Activated naive CD8-positive, alpha-beta T cell treated with anti-CD3 and anti-CD28 coated beads, Interleukin-2, amount 50 U/mL, for 24 hours (primary cell): ENCODE measurements around the gene EMC9.
A peak's percentile ranks its signal among the peaks of the same experiment; 100 is the strongest.

Experiments used
- ATAC-seq: fragments of 150-1000 bp; cut with Tn5 transposase; one replicate; pipeline ENCODE4 v1.10.0; 2021
- DNase-seq: peaks from one replicate; pipeline ENCODE4 v3.0.0; 2021
- H3K27ac Mint-ChIP-seq: one replicate; pipeline ENCODE4 v1.8.0; 2021; ENCODE audit warnings: mild to moderate bottlenecking, mixed read lengths
- H3K27me3 Mint-ChIP-seq: one replicate; pipeline ENCODE4 v1.8.0; 2021; ENCODE audit warnings: mixed read lengths
- H3K36me3 Mint-ChIP-seq: one replicate; pipeline ENCODE4 v1.8.0; 2021; ENCODE audit warnings: low read depth, mixed read lengths
- H3K4me1 Mint-ChIP-seq: one replicate; pipeline ENCODE4 v1.8.0; 2021; ENCODE audit warnings: mixed read lengths
- H3K4me3 Mint-ChIP-seq: one replicate; pipeline ENCODE4 v1.8.0; 2021; ENCODE audit warnings: mild to moderate bottlenecking, moderate library complexity, mixed read lengths
- H3K9me3 Mint-ChIP-seq: one replicate; pipeline ENCODE4 v1.8.0; 2021; ENCODE audit warnings: mixed read lengths

EMC9 gene

GRCh38 chr14:24141097-24141880, at the start of gene EMC9:
Gene EMC9 (minus strand): TSS chr14:24141591. CDS start chr14:24141304, 287 bp downstream.
- Mint-ChIP-seq H3K27me3 (peaks cover 2% of the 10 kb centered on the region), H3K27ac (peak within 1 kb of the TSS; percentile 93), H3K4me1 (peaks cover 83% of the 10 kb centered on the region), H3K4me3 (peak within 1 kb of the TSS; percentile 98), H3K9me3 (no peaks in the 10 kb centered on the region), H3K36me3 (peaks cover 76% of the 10 kb centered on the region)
- peak; percentile 99 for DNase-seq
- ATAC-seq, result peak; percentile 86

- Mint-ChIP-seq H3K27ac (no peak overlapping the region), H3K9me3 (no peaks in the 10 kb centered on the region), H3K4me1 (peaks cover 50% of the 10 kb centered on the region), H3K27me3 (no peaks in the 10 kb centered on the region), H3K4me3 (no peak overlapping the region), H3K36me3 (peaks cover 45% of the 10 kb centered on the region)
- no peak for ATAC-seq
- no peak for DNase-seq
These were observed 49.0 kb upstream of the EMC9 start for GRCh38 chr14:24190416-24190815.

GRCh38 chr14:24189460-24189859, 48.1 kb upstream of the EMC9 start:
- H3K9me3 Mint-ChIP-seq, result no peaks in the 10 kb centered on the region
- H3K27me3 Mint-ChIP-seq, result no peaks in the 10 kb centered on the region
- ATAC-seq, result no peak
- peak overlapping the region; percentile 84 for H3K4me3 Mint-ChIP-seq
- no peak for DNase-seq
- H3K4me1 Mint-ChIP-seq, result peaks cover 42% of the 10 kb centered on the region
- H3K36me3 Mint-ChIP-seq, result peaks cover 47% of the 10 kb centered on the region
- peak overlapping the region; percentile 88 for H3K27ac Mint-ChIP-seq

- peaks cover 38% of the 10 kb centered on the region for H3K4me1 Mint-ChIP-seq
- H3K27ac Mint-ChIP-seq, result peak overlapping the region; percentile 88
- H3K27me3 Mint-ChIP-seq, result no peaks in the 10 kb centered on the region
- no peaks in the 10 kb centered on the region for H3K9me3 Mint-ChIP-seq
- no peak for DNase-seq
- H3K36me3 Mint-ChIP-seq, result peaks cover 46% of the 10 kb centered on the region
- no peak for ATAC-seq
- peak overlapping the region; percentile 84 for H3K4me3 Mint-ChIP-seq
These were observed 47.6 kb upstream of the EMC9 start for GRCh38 chr14:24189059-24189375.

- Mint-ChIP-seq H3K27me3 (no peaks in the 10 kb centered on the region), H3K4me1 (peaks cover 35% of the 10 kb centered on the region), H3K4me3 (peak within 1 kb of the TSS; percentile 84), H3K36me3 (peaks cover 46% of the 10 kb centered on the region), H3K9me3 (no peaks in the 10 kb centered on the region), H3K27ac (peak within 1 kb of the TSS; percentile 88)
- ATAC-seq (peak; percentile 95), DNase-seq (peak; percentile 93)
These were observed 47.1 kb upstream of the EMC9 start, which contains the start of gene IPO4 for GRCh38 chr14:24188251-24189058. Gene IPO4 (minus strand): TSS chr14:24188816. CDS start chr14:24188787, 29 bp downstream.

- ATAC-seq (no peak), DNase-seq (no peak)
- Mint-ChIP-seq H3K27me3 (no peaks in the 10 kb centered on the region), H3K27ac (peak overlapping the region; percentile 88), H3K36me3 (peaks cover 44% of the 10 kb centered on the region), H3K9me3 (no peaks in the 10 kb centered on the region), H3K4me3 (peak overlapping the region; percentile 84), H3K4me1 (peaks cover 28% of the 10 kb centered on the region)
These were observed 46.1 kb upstream of the EMC9 start for GRCh38 chr14:24187539-24187915.

GRCh38 chr14:24186831-24187538, 45.6 kb upstream of the EMC9 start:
- Mint-ChIP-seq H3K4me3 (peak overlapping the region; percentile 84), H3K27me3 (no peaks in the 10 kb centered on the region), H3K36me3 (peaks cover 44% of the 10 kb centered on the region), H3K4me1 (peaks cover 23% of the 10 kb centered on the region), H3K9me3 (no peaks in the 10 kb centered on the region), H3K27ac (no peak overlapping the region)
- no peak for DNase-seq
- ATAC-seq, result no peak

- H3K4me1 Mint-ChIP-seq, result peaks cover 16% of the 10 kb centered on the region
- ATAC-seq (no peak), DNase-seq (no peak)
- no peaks in the 10 kb centered on the region for H3K9me3 Mint-ChIP-seq
- H3K4me3 Mint-ChIP-seq, result no peak overlapping the region
- no peaks in the 10 kb centered on the region for H3K27me3 Mint-ChIP-seq
- H3K27ac Mint-ChIP-seq, result no peak overlapping the region
- peaks cover 43% of the 10 kb centered on the region for H3K36me3 Mint-ChIP-seq
These were observed 44.4 kb upstream of the EMC9 start for GRCh38 chr14:24185741-24186140.

GRCh38 chr14:24185026-24185425, 43.6 kb upstream of the EMC9 start:
- Mint-ChIP-seq H3K36me3 (peaks cover 41% of the 10 kb centered on the region), H3K4me3 (no peak overlapping the region), H3K4me1 (peaks cover 16% of the 10 kb centered on the region), H3K9me3 (no peaks in the 10 kb centered on the region), H3K27me3 (no peaks in the 10 kb centered on the region), H3K27ac (no peak overlapping the region)
- DNase-seq (no peak), ATAC-seq (no peak)

- H3K4me3 Mint-ChIP-seq, result no peak overlapping the region
- H3K9me3 Mint-ChIP-seq, result no peaks in the 10 kb centered on the region
- no peak overlapping the region for H3K27ac Mint-ChIP-seq
- ATAC-seq (no peak), DNase-seq (no peak)
- peaks cover 14% of the 10 kb centered on the region for H3K4me1 Mint-ChIP-seq
- H3K36me3 Mint-ChIP-seq, result peaks cover 42% of the 10 kb centered on the region
- H3K27me3 Mint-ChIP-seq, result no peaks in the 10 kb centered on the region
These were observed 42.9 kb upstream of the EMC9 start for GRCh38 chr14:24184104-24184970.

GRCh38 chr14:24183014-24183481, 41.7 kb upstream of the EMC9 start:
- Mint-ChIP-seq H3K27me3 (no peaks in the 10 kb centered on the region), H3K4me3 (no peak overlapping the region), H3K36me3 (peaks cover 43% of the 10 kb centered on the region), H3K4me1 (peaks cover 11% of the 10 kb centered on the region), H3K9me3 (no peaks in the 10 kb centered on the region), H3K27ac (no peak overlapping the region)
- DNase-seq, result no peak
- no peak for ATAC-seq

- DNase-seq (no peak), ATAC-seq (no peak)
- H3K27me3 Mint-ChIP-seq, result no peaks in the 10 kb centered on the region
- peaks cover 5% of the 10 kb centered on the region for H3K4me1 Mint-ChIP-seq
- H3K36me3 Mint-ChIP-seq, result peaks cover 45% of the 10 kb centered on the region
- no peaks in the 10 kb centered on the region for H3K9me3 Mint-ChIP-seq
- no peak overlapping the region for H3K4me3 Mint-ChIP-seq
- H3K27ac Mint-ChIP-seq, result no peak overlapping the region
These were observed 40.9 kb upstream of the EMC9 start for GRCh38 chr14:24182110-24182882.

- H3K27me3 Mint-ChIP-seq, result no peaks in the 10 kb centered on the region
- peaks cover 39% of the 10 kb centered on the region for H3K36me3 Mint-ChIP-seq
- no peaks in the 10 kb centered on the region for H3K4me1 Mint-ChIP-seq
- no peaks in the 10 kb centered on the region for H3K9me3 Mint-ChIP-seq
- no peak for ATAC-seq
- H3K27ac Mint-ChIP-seq, result no peak overlapping the region
- H3K4me3 Mint-ChIP-seq, result no peak overlapping the region
- no peak for DNase-seq
These were observed 40.1 kb upstream of the EMC9 start for GRCh38 chr14:24181371-24182077.
